ENCODE measurements around the gene VPS72. TPM values are rescaled to one million over a fixed set of nuclear protein-coding genes. Genes with fewer than 3 reads are reported as not detected.
A peak's percentile ranks its signal among the peaks of the same experiment; 100 is the strongest.

Gene VPS72
- total and polyA plus RNA-seq, 9 of the 15 experiments (the other 6 are each of a cell fraction or from before 2014, with no cell fraction given), result 7.2 to 131 (median 75.7) TPM

GRCh38 chr1:151165738-151166504, 24.1 kb downstream of the VPS72 start, which contains the start of the genes LYSMD1 and SCNM1 (continued):
- TF ChIP-seq, protein P1, sequence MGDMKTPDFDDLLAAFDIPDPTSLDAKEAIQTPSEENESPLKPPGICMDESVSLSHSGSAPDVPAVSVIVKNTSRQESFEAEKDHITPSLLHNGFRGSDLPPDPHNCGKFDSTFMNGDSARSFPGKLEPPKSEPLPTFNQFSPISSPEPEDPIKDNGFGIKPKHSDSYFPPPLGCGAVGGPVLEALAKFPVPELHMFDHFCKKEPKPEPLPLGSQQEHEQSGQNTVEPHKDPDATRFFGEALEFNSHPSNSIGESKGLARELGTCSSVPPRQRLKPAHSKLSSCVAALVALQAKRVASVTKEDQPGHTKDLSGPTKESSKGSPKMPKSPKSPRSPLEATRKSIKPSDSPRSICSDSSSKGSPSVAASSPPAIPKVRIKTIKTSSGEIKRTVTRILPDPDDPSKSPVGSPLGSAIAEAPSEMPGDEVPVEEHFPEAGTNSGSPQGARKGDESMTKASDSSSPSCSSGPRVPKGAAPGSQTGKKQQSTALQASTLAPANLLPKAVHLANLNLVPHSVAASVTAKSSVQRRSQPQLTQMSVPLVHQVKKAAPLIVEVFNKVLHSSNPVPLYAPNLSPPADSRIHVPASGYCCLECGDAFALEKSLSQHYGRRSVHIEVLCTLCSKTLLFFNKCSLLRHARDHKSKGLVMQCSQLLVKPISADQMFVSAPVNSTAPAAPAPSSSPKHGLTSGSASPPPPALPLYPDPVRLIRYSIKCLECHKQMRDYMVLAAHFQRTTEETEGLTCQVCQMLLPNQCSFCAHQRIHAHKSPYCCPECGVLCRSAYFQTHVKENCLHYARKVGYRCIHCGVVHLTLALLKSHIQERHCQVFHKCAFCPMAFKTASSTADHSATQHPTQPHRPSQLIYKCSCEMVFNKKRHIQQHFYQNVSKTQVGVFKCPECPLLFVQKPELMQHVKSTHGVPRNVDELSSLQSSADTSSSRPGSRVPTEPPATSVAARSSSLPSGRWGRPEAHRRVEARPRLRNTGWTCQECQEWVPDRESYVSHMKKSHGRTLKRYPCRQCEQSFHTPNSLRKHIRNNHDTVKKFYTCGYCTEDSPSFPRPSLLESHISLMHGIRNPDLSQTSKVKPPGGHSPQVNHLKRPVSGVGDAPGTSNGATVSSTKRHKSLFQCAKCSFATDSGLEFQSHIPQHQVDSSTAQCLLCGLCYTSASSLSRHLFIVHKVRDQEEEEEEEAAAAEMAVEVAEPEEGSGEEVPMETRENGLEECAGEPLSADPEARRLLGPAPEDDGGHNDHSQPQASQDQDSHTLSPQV (IDR thresholded peaks at IDR 0.05), result peak; percentile 88
- TF ChIP-seq, protein P2, sequence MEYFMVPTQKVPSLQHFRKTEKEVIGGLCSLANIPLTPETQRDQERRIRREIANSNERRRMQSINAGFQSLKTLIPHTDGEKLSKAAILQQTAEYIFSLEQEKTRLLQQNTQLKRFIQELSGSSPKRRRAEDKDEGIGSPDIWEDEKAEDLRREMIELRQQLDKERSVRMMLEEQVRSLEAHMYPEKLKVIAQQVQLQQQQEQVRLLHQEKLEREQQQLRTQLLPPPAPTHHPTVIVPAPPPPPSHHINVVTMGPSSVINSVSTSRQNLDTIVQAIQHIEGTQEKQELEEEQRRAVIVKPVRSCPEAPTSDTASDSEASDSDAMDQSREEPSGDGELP (CRISPR knock-in tag; IDR thresholded peaks at IDR 0.05; ENCODE audit: borderline replicate concordance), result peak; percentile 74; the same call in 1 of the 2 replicates
- TF ChIP-seq ZNF695 (CRISPR knock-in tag; IDR thresholded peaks at IDR 0.05) (no peak), ZKSCAN8 (CRISPR knock-in tag; IDR thresholded peaks at IDR 0.05) (no peak), HDGF (IDR thresholded peaks at IDR 0.05) (no peak), ZNF830 (CRISPR knock-in tag; IDR thresholded peaks at IDR 0.05) (no peak), CEBPG (CRISPR knock-in tag; IDR thresholded peaks at IDR 0.05) (peak; percentile 78), CEBPG (tag; conservative IDR thresholded peaks at IDR 0.05 in 1 of 2, IDR thresholded peaks at IDR 0.05 in 1 of 2) (no peak), IRF2 (CRISPR knock-in tag; IDR thresholded peaks at IDR 0.05) (no peak), ZFPM2 (CRISPR knock-in tag; IDR thresholded peaks at IDR 0.05) (no peak), MTA2 (IDR thresholded peaks at IDR 0.05; ENCODE audit: low read depth) (no peak), ZNF384 (IDR thresholded peaks at IDR 0.05; ENCODE audit: low read depth, low read length) (peak; percentile 96), ZBTB5 (IDR thresholded peaks at IDR 0.05) (no peak), RREB1 (CRISPR knock-in tag; IDR thresholded peaks at IDR 0.05) (no peak), ZNF707 (CRISPR knock-in tag; conservative IDR thresholded peaks at IDR 0.05) (no peak)

Measured in K562 (cell line).